Left hindlimb (tissue), 1 donor: Measurements from ENCODE around the gene DIP2A.
A peak's percentile ranks its signal among the peaks of the same experiment; 100 is the strongest.

Experiments
- DNase-seq: peaks from one replicate; pipeline ENCODE4 v3.0.0-alpha.2; 2018

Gene DIP2A

GRCh38 chr21:46458315-46459023, at the start of gene DIP2A:
Gene DIP2A (plus strand): TSS chr21:46458891. CDS start chr21:46459132, 241 bp downstream.
- peak; percentile 97 for DNase-seq

GRCh38 chr21:46409641-46410406, 48.9 kb upstream of the DIP2A start:
- no peak for DNase-seq

DNA sequence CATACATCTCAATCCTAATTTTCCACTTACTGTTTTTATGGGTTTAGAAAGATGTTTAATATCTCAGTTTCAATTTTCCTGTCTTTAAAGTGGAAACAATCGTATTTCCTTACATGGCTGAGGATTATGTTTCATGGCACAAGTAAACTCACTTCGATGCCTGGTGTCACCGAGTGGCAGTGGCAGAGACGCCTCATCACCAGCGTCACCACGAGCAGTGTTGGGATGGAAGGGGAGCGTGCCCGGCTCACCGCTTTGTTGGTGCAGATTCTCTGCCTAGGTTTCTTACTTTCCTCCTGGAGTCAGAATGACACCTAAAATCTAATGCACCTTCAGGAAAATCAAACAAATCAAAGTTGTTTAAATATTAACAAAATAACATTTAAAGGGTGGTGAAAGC, 48.2 kb upstream of the DIP2A start:
- no peak for DNase-seq

DNA sequence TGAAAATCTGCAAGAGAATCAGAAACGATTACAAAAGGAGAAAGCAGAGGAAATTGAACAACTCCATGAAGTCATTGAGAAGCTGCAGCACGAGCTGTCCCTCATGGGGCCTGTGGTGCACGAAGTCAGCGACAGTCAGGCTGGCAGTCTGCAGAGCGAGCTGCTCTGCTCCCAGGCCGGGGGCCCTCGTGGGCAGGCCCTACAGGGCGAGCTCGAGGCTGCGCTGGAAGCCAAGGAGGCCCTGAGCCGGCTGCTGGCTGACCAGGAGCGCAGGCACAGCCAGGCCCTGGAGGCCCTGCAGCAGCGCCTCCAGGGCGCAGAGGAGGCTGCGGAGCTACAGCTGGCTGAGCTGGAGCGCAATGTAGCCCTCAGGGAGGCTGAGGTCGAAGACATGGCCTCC, 47.5 kb upstream of the DIP2A start:
- no peak for DNase-seq

DNA sequence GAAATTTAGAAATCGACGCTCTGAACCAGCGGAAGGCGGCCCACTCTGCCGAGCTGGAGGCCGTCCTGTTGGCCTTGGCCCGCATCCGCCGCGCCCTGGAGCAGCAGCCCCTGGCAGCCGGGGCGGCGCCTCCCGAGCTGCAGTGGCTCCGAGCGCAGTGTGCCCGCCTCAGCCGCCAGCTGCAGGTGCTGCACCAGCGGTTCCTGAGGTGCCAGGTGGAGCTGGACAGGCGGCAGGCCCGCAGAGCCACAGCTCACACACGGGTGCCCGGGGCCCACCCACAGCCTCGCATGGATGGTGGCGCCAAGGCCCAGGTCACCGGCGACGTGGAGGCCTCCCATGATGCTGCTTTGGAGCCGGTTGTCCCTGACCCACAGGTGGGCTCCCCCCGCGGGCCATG, 47.0 kb upstream of the DIP2A start:
- no peak for DNase-seq

- no peak for DNase-seq
Observed at GRCh38 chr21:46412521-46413364, 45.9 kb upstream of the DIP2A start.

- no peak for DNase-seq
Observed at GRCh38 chr21:46413365-46413696, 45.4 kb upstream of the DIP2A start.

- DNase-seq = no peak
Observed at GRCh38 chr21:46414965-46415275, 43.8 kb upstream of the DIP2A start.

- DNase-seq = no peak
Observed at GRCh38 chr21:46416551-46416950, 42.1 kb upstream of the DIP2A start.

GRCh38 chr21:46418265-46418946, 40.3 kb upstream of the DIP2A start:
- no peak for DNase-seq

GRCh38 chr21:46420241-46421190, 38.2 kb upstream of the DIP2A start:
- DNase-seq = no peak

DNA sequence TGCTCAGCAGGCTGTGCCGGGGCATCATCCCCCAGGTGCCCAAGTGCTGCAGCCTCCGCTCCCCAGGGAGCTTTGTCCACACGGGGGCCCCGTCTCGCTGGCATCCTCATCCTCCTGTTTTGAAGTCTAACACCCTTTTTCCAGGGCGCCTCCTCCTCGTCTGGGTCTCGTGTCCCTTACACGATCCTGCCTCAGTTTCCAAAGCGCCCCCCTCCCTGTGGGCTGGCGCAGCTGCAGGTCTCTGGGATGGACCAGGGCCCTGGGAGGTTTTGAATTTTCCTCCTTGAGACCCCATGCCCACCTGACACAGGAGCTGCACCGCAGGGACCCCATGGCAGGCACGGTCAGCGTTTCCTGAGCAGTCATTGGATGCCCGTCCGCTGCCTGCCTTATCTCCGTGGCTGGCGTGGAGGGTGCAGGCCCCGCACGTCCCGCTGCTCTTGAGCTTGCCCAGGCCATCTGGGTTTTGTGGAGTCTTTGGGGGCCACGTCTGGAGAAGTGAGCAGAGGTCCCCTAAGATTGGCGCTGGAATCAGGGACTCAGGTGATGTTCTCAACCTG, 37.4 kb upstream of the DIP2A start:
- DNase-seq = no peak

- no peak for DNase-seq
Observed at GRCh38 chr21:46421756-46422555, 36.7 kb upstream of the DIP2A start.

- DNase-seq = no peak
Observed at GRCh38 chr21:46422636-46423241, 36.0 kb upstream of the DIP2A start.

DNA sequence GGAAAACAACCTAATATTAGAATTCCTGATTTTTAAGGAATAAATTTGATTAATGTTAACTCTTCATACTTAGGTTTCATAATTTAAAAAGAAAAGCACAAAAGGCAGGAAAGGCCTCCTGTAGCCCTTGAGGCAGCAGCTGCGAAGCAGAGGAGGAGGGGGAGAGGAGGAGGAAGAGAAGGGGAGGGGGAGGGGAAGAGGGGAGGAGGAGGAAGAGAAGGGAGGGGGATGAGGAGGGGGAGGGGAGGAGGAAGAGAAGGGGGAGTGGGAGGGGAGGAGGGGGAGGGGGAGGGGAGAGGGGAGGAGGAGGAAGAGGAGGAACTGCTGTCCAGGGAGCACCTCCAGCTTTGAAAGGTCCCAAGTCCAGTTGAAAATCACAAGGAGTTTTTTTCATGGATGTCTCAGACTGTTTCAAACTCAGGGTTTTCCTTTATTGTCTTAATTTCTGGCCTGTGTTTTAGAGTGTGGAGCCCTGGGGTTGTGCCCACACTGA, 35.1 kb upstream of the DIP2A start:
- no peak for DNase-seq

DNA sequence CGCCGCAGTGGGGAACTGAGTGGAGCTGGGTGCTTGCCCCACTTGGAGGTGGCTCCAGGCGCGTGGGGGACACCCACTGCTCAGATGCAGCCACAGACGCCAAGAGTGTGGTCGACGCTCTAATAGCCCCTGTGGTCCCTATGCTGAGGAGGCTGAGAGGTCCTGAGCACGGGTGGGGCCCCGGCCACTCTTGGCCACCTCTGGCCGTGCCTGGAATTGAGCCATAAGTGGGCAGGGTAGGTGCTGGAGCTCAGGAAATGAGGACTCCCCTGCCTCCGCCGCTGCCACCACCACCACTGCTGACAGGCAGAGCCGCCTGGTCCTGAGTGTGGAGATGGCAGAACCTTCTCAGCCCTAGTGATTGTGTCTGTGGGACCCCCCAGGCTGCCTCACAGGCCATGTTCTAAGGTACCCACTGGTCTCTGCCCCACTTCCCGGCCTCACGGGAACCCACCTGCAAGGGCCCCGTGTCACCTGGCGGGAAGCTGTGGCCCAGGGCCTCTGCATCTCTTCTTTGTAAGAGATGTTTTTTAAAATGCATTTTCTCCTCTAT, 34.6 kb upstream of the DIP2A start:
- DNase-seq = no peak

DNA sequence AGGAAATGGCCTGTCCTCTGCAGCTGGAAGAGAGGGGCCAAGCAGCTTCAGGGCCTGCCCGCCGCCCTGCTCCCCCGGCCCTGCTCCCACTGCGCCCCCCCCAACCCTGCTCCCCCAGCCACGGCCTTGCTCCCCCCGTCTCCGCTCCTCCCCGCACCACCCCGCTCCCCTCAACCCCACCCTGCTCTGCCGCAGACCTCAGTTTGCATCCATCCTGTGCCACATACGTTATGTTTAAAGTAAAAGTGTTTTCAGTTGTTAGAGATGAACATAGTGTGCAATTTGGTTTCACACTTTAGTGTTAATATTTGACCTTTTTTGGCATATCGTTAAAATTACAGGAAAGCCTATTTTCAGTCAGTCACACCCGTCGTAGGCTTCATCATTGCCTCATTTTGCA, 34.1 kb upstream of the DIP2A start:
- DNase-seq = no peak

DNA sequence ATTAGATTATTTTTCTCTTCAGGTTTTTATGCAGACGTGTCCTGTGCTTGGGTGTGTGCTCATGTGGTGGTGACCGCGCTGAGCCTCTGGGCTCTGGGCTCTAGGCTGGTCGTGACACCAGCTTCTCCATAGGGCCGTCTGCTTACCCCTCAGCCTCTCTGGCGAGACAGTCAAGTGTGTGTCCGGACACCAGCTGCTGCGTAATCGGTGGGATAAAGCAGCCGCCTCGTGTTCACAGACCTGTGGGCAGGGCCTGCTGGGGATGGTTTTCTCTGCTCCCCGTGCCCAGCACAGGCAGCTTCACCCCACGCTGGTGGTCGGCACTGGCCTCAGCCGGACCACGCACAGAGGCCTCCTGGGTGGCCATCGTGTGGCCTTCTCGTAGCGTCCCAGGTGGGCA, 33.6 kb upstream of the DIP2A start:
- no peak for DNase-seq

- no peak for DNase-seq
Observed at GRCh38 chr21:46425571-46425970, 33.1 kb upstream of the DIP2A start.
